K562 (cell line): ENCODE measurements around the gene BPI.

Experiments used
- MYC ChIP-seq, 2 experiments: fragments of 250-450 bp in 1 of 2; sonication (Bioruptor Pico) in 1 of 2; IDR thresholded peaks; 2 replicates each; pipeline versions ENCODE4 v1.5.1 to v1.6.1; 2012 to 2021; ENCODE audit warnings: low read depth in 2 of 2, borderline replicate concordance in 1 of 2, improper control_type of control experiment in 1 of 2, low read length in 1 of 2, mild to moderate bottlenecking in 1 of 2, moderate library complexity in 1 of 2
- POLR2A ChIP-seq: fragments of 450-650 bp; conservative IDR thresholded peaks from 2 replicates; pipeline ENCODE4 v1.6.1; 2016
- RFX5 ChIP-seq: IDR thresholded peaks from 2 replicates; pipeline ENCODE4 v1.6.1; 2011; ENCODE audit warnings: low read depth, mild to moderate bottlenecking, improper control_type of control experiment, low read length
- SIN3A ChIP-seq, 2 experiments: fragments of 150-350 bp in 1 of 2; IDR thresholded peaks; 2 replicates each; pipeline ENCODE4 v1.6.1; 2011 to 2016; ENCODE audit warnings: borderline replicate concordance in 2 of 2, low read depth in 2 of 2, low read length in 2 of 2, mild to moderate bottlenecking in 2 of 2, moderate library complexity in 2 of 2; ENCODE audit not compliant: control insufficient read depth in 1 of 2
- SP2 ChIP-seq: IDR thresholded peaks from 2 replicates; pipeline ENCODE4 v1.6.1; 2011; ENCODE audit warnings: mild to moderate bottlenecking, low read depth, low read length, moderate library complexity; ENCODE audit not compliant: poor library complexity, severe bottlenecking; ENCODE audit errors: extremely low read depth
- ZNF146 ChIP-seq: IDR thresholded peaks from one replicate; pipeline ENCODE4 v1.6.1; 2018; ENCODE audit warnings: missing compliant biosample characterization; ENCODE audit not compliant: unreplicated experiment
- TF ChIP-seq, protein P1 (sequence below): sonication (generic); formaldehyde crosslinking; IDR thresholded peaks from 2 replicates; pipeline ENCODE4 v1.8.1; 2023; ENCODE audit warnings: mild to moderate bottlenecking, missing genetic modification reagents
- TF ChIP-seq, protein P2 (sequence below), 3 experiments: IDR thresholded peaks in 2 of 3; conservative IDR thresholded peaks in 1 of 3; 2 replicates each; pipeline ENCODE4 v1.5.1; 2011 to 2012; ENCODE audit warnings: low read length in 3 of 3, mild to moderate bottlenecking in 3 of 3, control low read depth in 2 of 3, improper control_type of control experiment in 1 of 3, inconsistent platforms in 1 of 3, low read depth in 1 of 3, mixed read lengths in 1 of 3, moderate library complexity in 1 of 3; ENCODE audit not compliant: insufficient read depth in 2 of 3
- TF ChIP-seq, protein P3 (sequence below), 2 experiments: fragments of 450-650 bp in 1 of 2; sonication (generic) in 1 of 2; formaldehyde crosslinking in 1 of 2; IDR thresholded peaks; 2 replicates each; pipeline versions ENCODE4 v1.7.1 to v1.9.0; 2016 to 2022; ENCODE audit warnings: inconsistent platforms in 1 of 2, mild to moderate bottlenecking in 1 of 2, missing genetic modification reagents in 1 of 2

DNA sequence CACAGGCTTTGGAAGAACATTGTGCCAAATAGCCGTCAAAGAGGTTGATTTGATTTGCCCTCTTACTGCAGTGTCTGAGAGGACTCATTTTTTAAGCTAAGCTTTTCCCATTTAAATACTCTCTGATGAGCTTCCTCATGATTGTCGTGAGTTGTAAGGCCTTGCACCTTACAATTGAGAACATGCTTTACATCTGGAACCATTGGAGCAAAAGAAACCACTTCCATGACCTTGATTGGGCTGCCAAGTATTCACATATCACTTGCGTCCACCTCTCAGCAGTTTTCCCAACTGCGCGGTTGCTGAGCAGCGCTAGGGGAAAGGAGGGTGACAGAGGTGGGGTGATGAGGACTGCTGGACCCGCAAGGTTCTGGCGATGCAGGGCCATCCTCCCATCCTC lies 30.1 kb downstream of the BPI start:
- TF ChIP-seq, protein P1, sequence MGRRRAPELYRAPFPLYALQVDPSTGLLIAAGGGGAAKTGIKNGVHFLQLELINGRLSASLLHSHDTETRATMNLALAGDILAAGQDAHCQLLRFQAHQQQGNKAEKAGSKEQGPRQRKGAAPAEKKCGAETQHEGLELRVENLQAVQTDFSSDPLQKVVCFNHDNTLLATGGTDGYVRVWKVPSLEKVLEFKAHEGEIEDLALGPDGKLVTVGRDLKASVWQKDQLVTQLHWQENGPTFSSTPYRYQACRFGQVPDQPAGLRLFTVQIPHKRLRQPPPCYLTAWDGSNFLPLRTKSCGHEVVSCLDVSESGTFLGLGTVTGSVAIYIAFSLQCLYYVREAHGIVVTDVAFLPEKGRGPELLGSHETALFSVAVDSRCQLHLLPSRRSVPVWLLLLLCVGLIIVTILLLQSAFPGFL (CRISPR knock-in tag) = no peak
- TF ChIP-seq SIN3A (IDR thresholded peaks at IDR 0.05; ENCODE audit: borderline replicate concordance in 2 of 2, control insufficient read depth in 1 of 2, low read depth in 2 of 2, low read length in 2 of 2) (no peak), MYC (IDR thresholded peaks at IDR 0.05; ENCODE audit: low read depth, low read length) (no peak), MYC (CRISPR knock-in tag; IDR thresholded peaks at IDR 0.05; ENCODE audit: borderline replicate concordance, low read depth) (no peak), RFX5 (no peak), ZNF146 (CRISPR knock-in tag) (no peak), POLR2A (no peak), SP2 (no peak)
- TF ChIP-seq, protein P2, sequence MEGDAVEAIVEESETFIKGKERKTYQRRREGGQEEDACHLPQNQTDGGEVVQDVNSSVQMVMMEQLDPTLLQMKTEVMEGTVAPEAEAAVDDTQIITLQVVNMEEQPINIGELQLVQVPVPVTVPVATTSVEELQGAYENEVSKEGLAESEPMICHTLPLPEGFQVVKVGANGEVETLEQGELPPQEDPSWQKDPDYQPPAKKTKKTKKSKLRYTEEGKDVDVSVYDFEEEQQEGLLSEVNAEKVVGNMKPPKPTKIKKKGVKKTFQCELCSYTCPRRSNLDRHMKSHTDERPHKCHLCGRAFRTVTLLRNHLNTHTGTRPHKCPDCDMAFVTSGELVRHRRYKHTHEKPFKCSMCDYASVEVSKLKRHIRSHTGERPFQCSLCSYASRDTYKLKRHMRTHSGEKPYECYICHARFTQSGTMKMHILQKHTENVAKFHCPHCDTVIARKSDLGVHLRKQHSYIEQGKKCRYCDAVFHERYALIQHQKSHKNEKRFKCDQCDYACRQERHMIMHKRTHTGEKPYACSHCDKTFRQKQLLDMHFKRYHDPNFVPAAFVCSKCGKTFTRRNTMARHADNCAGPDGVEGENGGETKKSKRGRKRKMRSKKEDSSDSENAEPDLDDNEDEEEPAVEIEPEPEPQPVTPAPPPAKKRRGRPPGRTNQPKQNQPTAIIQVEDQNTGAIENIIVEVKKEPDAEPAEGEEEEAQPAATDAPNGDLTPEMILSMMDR (IDR thresholded peaks at IDR 0.05 in 2 of 3, conservative IDR thresholded peaks at IDR 0.05 in 1 of 3; ENCODE audit: insufficient read depth in 2 of 3, low read depth in 1 of 3, low read length in 3 of 3) = no peak
- TF ChIP-seq, protein P3, sequence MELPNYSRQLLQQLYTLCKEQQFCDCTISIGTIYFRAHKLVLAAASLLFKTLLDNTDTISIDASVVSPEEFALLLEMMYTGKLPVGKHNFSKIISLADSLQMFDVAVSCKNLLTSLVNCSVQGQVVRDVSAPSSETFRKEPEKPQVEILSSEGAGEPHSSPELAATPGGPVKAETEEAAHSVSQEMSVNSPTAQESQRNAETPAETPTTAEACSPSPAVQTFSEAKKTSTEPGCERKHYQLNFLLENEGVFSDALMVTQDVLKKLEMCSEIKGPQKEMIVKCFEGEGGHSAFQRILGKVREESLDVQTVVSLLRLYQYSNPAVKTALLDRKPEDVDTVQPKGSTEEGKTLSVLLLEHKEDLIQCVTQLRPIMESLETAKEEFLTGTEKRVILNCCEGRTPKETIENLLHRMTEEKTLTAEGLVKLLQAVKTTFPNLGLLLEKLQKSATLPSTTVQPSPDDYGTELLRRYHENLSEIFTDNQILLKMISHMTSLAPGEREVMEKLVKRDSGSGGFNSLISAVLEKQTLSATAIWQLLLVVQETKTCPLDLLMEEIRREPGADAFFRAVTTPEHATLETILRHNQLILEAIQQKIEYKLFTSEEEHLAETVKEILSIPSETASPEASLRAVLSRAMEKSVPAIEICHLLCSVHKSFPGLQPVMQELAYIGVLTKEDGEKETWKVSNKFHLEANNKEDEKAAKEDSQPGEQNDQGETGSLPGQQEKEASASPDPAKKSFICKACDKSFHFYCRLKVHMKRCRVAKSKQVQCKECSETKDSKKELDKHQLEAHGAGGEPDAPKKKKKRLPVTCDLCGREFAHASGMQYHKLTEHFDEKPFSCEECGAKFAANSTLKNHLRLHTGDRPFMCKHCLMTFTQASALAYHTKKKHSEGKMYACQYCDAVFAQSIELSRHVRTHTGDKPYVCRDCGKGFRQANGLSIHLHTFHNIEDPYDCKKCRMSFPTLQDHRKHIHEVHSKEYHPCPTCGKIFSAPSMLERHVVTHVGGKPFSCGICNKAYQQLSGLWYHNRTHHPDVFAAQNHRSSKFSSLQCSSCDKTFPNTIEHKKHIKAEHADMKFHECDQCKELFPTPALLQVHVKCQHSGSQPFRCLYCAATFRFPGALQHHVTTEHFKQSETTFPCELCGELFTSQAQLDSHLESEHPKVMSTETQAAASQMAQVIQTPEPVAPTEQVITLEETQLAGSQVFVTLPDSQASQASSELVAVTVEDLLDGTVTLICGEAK (IDR thresholded peaks at IDR 0.05) = no peak
- TF ChIP-seq, protein P3 (CRISPR knock-in tag; IDR thresholded peaks at IDR 0.05) = no peak
